ENCODE measurements around the gene WBP2NL.

WBP2NL gene

DNA sequence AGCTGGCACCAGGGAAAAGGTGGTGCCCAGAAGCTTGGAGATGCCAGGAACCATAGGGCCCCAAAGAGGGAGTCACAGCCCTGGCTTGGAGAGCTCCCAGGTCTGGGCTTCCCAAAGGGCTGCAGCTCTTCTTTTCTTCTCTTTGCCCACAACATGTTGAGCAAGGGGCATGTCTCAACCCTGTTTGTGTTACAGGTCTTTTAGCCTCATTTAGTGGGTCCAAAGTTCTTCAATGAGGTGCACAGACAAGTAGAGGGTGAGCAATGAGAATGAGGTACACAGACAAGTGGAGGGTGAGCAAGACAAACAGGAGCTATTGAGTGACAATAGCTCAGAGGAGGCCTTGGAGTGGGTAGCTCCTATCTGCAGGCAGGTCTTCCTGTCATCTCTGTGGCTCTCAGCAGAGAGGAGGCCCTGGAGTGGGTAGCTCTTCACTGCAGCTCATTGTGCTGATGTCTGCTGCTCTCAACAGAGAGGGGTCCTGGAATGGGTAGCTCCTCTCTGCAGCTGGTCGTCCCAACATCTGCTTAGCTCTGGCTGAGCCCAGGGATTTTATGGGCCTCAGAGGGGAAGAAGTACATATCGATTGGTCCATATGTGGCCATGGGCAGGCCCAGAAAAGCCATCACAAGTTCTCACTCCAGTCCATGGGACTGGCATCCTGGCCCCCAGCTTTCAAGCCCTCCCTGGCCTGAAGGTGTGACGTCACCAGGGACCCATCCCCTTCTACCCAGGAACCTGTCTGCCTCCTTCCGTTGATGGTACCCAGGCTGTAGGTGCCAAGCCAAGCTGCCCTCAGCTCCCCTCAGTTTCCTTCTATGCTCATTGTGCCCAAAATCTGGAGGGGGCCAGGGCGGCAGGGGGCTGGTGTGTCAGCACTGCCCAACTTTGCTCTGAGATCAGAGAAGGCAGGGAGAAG is 34.9 kb downstream of the WBP2NL start:
- no peak for DNase-seq (ENCODE audit: low read depth in 2 of 2, low spot score in 1 of 2)

DNA sequence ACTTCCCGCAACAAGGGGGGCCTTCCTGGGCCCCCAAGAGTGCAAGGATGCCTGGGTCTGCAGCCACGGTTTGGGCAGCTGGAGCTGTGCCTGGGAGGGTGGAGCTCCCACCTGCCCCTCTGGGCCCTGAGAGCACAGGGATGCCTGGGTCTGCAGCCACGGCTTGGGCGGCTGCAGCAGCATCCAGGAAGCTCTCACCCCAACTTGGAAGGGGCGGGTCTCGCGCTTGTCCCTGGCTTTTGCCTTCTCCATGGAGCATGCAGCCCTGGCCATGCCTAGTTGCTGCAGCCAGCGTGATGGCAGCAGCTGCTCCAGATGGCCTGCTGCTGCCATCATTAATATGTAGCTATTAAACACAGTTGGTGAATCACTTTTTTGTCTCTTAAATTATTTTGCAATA is 36.7 kb downstream of the WBP2NL start:
- DNase-seq (ENCODE audit: low read depth in 2 of 2, low spot score in 1 of 2): no peak

DNA sequence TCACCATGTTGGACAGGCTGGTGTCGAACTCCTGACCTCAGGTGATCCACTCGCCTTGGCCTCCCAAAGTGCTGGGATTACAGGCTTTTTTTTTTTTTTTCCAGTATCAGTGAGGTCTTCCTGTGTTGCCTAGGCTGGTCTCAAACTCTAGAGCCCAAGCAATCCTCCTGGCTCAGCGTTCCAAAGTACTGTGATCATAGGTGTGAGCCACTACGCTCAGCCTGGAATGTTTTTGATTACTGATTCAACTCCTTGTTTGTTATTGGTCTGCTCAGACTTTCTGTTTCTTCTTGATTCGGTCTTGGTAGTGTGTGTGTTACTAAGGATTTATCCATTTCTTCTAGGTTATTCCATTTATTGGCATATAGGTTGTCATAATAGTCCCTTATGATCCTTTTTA is 40.7 kb downstream of the WBP2NL start:
- DNase-seq (ENCODE audit: low read depth in 2 of 2, low spot score in 1 of 2): no peak

DNA sequence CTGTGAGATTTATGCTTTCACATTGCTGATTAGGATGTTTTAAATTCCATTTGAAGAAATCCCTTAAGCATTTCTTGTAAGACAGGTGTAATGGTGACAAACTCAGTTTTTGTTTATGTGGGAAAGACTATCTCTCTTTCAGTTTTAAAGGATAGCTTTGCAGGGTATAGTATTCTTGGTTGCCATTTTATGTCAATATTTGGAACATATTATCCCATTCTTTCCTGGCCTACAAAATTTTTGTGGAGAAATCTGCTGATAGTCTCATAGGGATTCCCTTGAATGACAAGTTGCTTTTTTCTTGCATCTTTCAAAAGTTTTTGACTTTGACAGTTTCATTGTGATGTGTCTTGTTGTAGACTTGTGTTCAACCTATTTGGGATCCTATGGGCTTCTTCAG is 43.2 kb downstream of the WBP2NL start:
- no peak for DNase-seq (ENCODE audit: low read depth in 2 of 2, low spot score in 1 of 2)

DNA sequence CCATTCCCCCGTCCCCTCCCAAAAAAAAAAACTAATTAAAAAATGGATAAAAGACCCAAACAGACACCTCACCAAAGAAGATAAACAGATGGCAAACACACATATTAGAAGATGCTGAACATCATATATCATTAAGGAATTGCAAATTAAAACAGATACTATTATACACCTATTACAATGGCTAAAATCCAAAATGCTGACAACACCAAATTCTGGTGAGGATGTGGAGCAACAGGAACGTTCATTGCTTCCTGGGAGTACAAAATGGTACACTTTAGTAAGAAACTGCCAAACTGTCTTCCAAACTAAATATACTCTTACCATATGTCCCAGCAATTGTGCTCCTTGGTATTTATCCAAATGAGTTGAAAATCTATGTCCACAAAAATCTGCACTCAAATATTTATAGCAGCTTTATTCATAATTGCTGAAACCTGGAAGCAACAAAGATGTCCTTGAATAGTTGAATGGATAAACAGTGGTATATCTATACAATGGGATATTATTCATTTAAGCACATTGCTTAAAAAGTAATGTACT is 52.1 kb downstream of the WBP2NL start:
- DNase-seq (ENCODE audit: low read depth in 2 of 2, low spot score in 1 of 2): no peak

DNA sequence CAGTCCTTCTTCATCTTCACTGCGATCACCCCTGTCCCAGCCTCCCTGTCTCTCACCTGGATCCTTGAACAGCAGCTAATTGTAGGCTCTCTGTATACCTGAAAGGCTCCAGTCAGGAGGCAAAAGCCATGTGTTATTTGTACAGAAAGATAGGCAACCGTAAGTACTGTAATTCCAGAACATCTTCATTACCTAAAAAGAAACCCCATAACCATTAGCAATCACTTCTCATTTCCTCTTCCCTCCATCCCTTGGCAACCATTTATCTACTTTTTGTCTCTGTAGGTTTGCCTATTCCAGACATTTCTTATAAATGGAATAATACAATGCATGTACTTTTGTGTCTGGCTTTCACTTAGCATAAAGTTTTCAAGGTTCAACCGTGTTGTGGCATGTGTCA is 54.2 kb downstream of the WBP2NL start:
- DNase-seq (ENCODE audit: low read depth in 2 of 2, low spot score in 1 of 2): no peak

DNA sequence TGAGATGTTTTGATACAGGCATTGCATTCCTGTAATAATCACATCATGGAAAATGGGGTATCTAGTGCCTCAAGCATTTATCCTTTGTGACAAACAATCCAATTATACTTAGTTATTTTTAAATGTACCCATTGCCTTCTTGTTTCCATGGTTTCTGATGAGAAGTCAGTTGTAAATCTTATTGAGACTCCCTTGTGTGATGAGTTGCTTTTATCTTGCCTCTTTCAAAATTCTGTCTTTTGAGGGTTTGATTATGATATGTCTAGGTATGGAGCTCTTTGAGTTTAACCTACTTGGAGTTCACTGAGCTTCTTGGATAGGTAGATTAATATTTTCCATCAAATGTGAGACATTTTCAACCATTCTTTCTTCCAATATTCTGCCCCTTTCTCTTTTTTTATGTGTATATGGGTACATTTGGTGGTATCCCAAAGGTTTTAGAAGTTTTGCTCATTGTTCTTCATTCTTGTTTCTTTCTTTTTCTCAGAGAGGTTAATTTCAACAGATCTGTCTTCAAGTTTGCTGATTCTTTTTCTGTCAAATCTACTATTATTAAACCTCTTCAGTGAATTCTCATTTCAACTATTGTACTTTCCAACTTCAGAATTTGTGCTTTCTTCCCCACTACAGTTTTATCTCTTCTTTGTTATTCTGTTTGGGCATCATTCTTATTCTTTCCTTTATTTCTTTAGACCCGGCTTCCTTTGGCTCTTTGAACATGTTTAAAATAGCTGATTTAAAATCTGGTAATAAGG is 58.3 kb downstream of the WBP2NL start:
- DNase-seq (ENCODE audit: low read depth in 2 of 2, low spot score in 1 of 2): no peak

DNA sequence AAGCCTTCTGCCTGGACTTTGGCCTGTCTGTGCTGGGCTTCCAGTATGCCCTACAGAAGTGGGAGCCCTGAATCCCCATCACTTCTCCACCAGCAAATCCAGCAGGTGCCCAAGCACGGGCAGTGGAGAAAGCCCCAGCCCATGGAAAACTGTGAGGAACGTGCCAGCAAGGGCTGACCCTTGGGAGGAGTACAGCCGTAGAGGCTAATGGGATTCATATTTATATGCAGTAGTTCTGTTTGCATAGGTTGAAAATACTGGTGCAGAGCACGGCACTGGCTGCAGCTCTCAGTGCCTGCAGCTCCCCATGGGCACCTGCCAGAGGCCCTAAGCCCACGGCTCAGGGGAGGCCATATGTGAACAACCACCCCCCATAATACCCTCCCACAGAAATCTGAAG is 61.9 kb downstream of the WBP2NL start:
- no peak for DNase-seq (ENCODE audit: low read depth in 2 of 2, low spot score in 1 of 2)

DNA sequence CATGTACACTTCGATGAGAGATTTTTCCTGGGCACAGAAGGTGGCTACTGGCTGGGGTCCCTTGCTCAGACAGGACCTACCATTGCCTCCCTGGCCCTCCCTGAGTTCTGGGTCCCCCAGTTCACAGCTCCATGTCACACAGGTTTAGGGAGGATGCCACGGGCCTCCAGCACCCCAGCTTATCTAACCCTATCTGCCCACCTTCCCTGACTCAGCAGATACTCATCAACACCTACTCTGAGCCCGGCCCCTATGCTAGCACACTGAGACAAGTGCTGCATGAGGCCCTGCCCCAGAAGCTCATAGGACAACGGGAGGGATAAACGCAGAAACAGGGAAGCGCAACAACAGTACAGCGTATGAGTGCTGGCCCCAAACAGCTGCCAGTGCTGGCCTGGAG is 62.5 kb downstream of the WBP2NL start:
- DNase-seq (ENCODE audit: low read depth in 2 of 2, low spot score in 1 of 2): no peak

DNA sequence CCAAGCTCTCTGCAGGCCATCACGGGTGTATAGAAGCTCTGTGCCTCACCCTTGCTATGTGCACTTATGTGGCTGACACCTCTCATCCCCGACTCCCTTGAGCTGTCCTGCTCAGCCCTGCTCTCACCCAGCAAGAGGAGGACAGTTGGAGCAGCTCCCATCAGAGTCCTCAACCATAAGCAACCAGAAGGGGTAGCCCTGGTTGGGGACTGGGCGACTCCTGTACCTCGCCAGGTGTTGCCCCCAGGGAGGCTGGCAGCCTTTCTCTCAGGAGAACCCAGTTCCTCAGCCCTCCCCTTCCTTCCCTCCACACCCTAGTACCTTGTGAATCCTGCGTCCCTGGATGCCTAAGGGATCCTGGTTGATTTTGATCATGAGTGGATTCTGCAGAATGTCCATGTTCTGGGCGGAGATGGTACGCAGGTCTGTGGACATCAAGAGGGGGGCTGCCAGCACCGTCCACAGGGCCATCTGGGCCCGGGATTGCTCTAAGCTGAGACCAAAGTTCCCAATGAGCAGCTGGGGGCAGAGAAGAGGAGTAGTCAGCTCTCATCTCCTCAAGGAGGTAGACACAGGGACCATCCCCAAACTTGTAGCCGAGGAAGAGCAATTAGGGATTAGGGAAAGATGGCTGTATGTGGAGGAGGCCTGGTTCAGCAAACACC is 64.0 kb downstream of the WBP2NL start:
- DNase-seq (ENCODE audit: low read depth in 2 of 2, low spot score in 1 of 2): no peak

DNA sequence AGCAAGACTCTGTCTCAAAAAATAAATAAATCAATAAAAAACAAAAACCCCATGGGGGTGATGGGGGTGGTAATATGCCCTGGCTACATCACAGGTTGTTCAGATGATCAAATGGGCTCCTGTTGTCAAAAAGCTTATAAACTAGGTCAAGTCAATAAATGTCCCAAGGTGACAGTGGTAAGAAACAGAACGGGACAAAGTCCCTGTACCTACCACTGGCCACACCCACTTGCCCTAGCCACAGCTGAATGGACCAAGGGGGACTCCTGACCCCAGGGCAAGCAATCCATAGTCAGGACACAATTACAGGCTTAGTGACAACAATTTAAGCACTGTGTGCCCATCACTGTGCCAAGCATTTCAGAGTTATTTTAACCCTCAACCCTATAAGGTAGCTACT is 66.0 kb downstream of the WBP2NL start:
- DNase-seq (ENCODE audit: low read depth in 2 of 2, low spot score in 1 of 2): no peak

DNA sequence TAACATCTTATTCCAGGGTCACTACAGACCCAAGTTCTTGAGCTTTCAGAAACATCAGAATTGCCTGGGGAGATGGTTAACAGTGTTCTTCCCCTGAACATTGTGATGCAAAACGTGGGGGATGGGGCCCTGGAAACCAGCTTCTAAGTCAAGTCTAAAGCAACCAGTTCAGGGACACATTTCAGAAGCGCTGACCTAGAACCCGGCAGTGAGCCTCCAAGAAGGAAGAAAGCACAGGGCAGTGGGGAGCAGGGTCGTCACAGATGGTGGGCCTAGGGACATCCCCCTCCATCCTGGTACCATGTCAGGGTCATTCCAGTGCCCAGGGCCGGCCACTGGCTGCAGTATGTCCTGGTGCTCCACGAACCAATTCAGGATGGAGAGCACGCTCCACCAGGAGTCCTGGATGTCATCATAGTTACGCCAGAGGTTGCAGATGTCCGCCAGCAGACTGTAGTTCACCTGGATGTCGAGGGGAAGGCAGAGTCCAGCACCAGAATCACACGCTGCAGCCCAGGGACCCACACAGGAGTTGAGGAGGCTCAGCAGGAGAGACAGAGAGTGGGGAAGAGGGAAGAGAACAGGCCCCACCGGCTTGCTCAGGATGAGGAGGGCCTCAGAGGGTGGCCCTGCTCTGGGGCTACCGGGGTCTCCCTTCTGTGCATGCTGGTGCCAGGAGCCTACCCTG is 67.0 kb downstream of the WBP2NL start:
- no peak for DNase-seq (ENCODE audit: low read depth in 2 of 2, low spot score in 1 of 2)

DNA sequence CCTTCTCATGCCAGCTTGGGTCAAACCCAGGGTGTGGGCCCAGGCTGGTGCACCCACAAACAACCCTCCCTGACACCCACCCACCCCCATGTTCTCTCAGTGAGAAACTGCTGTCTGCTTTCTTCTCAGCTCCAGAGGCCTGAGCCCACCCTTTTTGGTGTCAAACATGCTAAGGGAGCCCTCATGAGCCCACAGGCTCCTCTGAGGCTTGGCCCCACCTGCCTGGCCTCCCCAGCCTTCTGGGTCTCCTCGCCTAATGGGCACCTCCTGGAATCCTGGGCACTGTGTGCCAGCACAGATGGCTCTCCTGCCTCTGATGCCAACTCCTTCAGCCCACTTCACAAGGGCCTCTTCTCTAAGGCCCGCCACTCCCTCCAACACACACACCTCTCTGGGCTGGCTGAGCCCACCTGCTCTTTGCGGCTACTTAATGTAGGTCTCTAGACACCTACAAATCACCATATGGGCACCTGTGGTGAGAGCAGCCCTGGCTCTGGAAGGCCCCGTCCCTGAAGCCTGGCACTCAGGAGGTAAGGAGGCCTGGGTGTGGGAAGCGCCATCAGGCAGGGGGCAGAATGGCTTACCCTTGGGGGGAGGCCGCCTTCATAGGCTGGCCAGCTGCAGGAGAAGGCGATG is 67.7 kb downstream of the WBP2NL start:
- DNase-seq (ENCODE audit: low read depth in 2 of 2, low spot score in 1 of 2): no peak

DNA sequence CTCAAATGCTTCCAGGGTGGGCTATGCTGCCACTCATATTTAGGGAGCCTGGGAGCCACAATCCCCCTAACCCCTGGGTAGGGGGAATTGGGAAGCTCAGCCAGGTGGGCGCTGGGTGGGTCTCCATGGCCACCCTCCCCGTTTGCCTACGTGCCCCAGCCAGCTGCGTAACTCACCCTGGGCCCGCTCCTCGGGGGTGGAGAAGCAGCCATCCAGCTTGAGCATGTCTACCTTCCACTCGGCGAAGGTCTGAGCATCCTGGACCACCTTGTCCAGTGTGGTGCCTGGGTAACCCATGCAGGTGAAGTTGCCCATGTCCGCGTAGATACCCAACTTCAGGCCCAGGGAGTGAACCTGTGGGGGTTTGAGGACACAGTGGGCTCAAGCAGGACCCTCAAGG is 68.3 kb downstream of the WBP2NL start:
- DNase-seq (ENCODE audit: low read depth in 2 of 2, low spot score in 1 of 2): no peak

DNA sequence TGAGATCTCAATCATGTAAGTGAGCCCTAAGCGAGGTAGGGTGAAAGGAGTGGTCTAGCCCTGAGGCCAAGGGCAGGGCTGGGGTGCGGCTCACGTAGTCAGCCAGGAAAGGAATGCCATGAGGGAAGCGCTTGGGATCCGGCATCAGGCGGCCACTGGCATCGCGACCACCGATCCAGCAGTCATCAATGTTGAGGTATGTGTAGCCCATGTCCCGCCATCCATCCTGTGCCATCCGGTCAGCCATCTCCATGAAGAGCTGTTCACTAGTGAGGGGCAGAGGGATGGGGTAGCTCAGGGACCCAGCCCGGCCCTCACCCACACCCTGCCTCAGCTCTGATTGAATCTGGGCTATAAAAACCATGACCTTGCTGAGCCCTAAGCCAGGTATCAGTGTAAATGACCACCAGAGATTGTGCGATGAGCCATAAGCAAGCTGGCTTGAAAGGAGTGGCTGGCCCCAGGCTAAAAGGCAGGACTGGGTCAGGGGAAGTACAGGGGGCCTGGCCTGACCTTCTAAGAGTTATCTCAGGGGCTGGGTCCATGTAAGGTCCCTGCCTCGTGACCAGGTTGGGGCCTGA is 69.2 kb downstream of the WBP2NL start:
- DNase-seq (ENCODE audit: low read depth in 2 of 2, low spot score in 1 of 2): no peak

DNA sequence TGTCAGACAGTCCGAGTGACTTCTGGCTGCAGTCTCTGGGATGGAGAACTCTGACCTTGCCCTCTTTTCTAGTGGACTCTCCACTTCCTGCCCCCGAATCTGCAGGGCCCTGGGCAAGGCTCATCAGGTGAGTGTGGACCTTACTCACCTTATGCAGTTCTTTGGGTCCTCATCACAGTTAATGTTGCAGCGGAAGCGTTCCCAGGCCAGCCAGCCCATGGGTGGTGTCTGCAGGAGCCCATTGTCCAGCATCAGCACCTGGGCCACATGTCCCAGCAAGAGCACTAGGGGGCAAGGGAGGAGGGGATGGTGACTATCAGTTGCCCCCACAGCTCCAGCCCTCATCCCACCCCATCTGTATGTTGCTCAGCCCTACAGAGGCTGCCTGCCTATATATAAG is 69.7 kb downstream of the WBP2NL start:
- DNase-seq (ENCODE audit: low read depth in 2 of 2, low spot score in 1 of 2): no peak

DNA sequence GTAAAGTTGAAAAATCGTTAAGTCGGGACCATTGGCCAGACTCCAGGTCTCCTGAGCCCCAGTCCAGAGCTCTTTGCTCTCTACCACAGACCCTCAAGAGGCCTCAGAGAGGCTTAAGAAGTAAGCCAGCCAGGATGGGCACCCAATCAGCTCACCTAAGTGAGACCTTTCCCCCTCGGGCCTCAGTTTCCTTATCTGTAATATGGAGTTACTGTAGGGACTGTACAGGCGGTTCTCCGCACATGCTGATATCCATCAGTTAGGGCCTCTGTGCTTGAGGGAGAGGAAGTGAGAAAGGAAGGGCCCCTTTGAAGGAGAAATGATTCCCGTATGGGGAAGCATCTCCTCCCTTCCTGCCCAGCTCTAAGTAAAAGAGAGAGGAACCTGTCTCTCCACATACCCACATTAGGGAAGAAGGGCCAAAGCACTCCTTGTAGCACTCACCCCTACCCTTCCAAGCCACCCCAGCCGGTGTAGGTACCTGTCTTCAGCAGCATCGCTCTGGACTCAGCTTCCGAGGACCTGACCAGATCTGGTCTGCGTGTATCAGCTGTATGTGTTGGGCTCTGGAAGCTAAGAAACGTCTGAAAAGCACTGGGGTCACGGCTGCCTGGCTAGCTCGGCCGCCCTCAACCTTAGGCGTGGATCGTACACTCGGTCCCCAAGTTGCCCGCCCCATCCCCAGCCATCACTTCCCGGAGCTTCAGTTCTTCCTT is 71.4 kb downstream of the WBP2NL start:
- no peak for DNase-seq (ENCODE audit: low read depth in 2 of 2, low spot score in 1 of 2)

DNA sequence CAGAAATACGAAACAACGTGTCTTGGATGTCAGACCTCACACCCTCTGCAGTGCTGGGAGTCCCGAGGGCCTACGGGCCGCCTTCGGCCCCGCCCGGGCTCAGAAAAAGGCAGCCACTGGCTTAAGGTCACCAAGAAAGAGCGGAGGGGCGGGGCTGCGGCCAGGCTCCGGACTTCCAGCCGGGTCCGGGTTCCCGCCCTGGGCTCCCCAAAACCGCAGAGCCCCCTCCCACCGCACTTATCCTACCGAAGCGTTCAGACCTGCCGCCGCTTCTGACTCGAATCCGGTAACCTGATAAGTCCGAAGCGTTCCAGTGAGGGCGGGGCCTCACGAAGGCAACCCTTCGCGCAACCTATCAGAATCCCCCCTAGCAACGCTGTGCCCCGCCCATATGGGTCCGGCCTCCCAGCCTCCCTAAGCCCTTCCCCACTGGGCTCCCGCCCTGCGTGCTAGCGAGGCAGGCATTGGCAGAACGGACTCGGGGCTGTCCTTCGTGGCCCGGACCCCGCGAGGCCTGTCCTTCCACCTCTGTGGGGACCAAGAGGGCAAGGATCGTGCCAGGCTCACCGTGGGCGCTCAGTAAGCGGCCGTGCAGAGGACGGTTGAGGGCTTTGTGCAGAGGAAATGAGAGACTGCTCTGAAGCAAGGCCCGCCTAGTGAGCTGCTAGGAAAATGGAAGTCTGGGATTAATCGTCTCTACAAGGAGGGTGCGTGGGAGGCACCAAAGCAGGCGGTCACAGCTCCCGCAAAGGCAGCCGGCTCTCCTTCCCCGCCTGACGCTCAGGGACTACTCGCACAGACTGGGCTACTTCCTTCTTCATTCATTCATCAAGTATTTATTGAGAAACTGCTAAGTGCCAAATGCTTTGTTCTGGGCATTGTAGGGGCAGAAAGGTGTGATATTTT is 72.2 kb downstream of the WBP2NL start, which contains the start of gene NAGA:
Gene NAGA, minus strand, starts transcription at position 296 of the 906 bp plus-strand sequence. CDS start 515 bp downstream, outside the sequence.
- DNase-seq (ENCODE audit: low read depth in 2 of 2, low spot score in 1 of 2): peak; percentile 74 to 76

Measured in stimulated activated CD8-positive, alpha-beta memory T cell treated with anti-CD3 and anti-CD28 coated beads, Interleukin-4, amount 100 ng/mL, for 4 hours (primary cell).